SK-N-SH (cell line): ENCODE data around the gene CNBD2. TPM values are rescaled to one million over a fixed set of nuclear protein-coding genes. Genes with fewer than 3 reads are reported as not detected.

Experiments
- CTCF ChIA-PET: fragments of 300-600, 350-600 bp; formaldehyde crosslinking; extraction: SDS; loops from one replicate; lab custom pipeline; 2021; lab: Yijun Ruan, JAX
- POLR2A ChIA-PET: fragments of 350-600 bp; sonication (Branson Sonifier 250); formaldehyde crosslinking; extraction: SDS; loops from one replicate; lab custom pipeline; 2020; ENCODE audit warnings: antibody characterized with exemption, inconsistent platforms; lab: Yijun Ruan, JAX
- DNase-seq: peaks from one replicate; pipeline ENCODE4 v3.0.0; 2012
- H2AFZ ChIP-seq: fragments of 200-600 bp; sonication (generic); 2 replicates; pipeline ENCODE4 v1.8.1; 2016; ENCODE audit warnings: antibody characterized with exemption, mild to moderate bottlenecking, low read depth
- H3F3A ChIP-seq: fragments of 200-600 bp; sonication (generic); replicated peaks from 2 replicates; pipeline ENCODE3; 2016; ENCODE audit warnings: antibody characterized with exemption, mild to moderate bottlenecking; ENCODE audit not compliant: insufficient read depth
- H3K27ac ChIP-seq, 2 experiments: fragments of 200-500 bp in 1 of 2; fragments of 200-600 bp in 1 of 2; sonication (Bioruptor generic) in 1 of 2; sonication (generic), shearing (Covaris generic) in 1 of 2; 2 replicates each; pipeline versions ENCODE4 v1.5.1 to v1.6.1; 2014 to 2016; ENCODE audit warnings: low read depth in 2 of 2, inconsistent platforms in 1 of 2, low read length in 1 of 2, mild to moderate bottlenecking in 1 of 2, mixed read lengths in 1 of 2
- H3K27me3 ChIP-seq: fragments of 200-600 bp; sonication (generic), shearing (Covaris generic); 2 replicates; pipeline ENCODE4 v1.6.1; 2016; ENCODE audit warnings: mixed run types; ENCODE audit not compliant: insufficient read depth
- H3K36me3 ChIP-seq, 2 experiments: fragments of 200-500 bp in 1 of 2; fragments of 200-600 bp in 1 of 2; sonication (Bioruptor generic) in 1 of 2; sonication (generic) in 1 of 2; replicated peaks in 1 of 2; 2 replicates each; pipeline versions ENCODE3 to v1.5.1; 2014 to 2016; ENCODE audit warnings: low read length in 1 of 2, mild to moderate bottlenecking in 1 of 2; ENCODE audit not compliant: insufficient read depth in 2 of 2, control insufficient read depth in 1 of 2
- H3K4me1 ChIP-seq, 2 experiments: fragments of 200-500 bp in 1 of 2; fragments of 200-600 bp in 1 of 2; sonication (Bioruptor generic) in 1 of 2; sonication (generic), shearing (Covaris generic) in 1 of 2; 2 replicates each; pipeline versions ENCODE4 v1.5.1 to v1.6.1; 2014 to 2016; ENCODE audit warnings: low read depth in 1 of 2, low read length in 1 of 2, mixed run types in 1 of 2; ENCODE audit not compliant: insufficient read depth in 2 of 2, control insufficient read depth in 1 of 2
- H3K4me2 ChIP-seq: fragments of 200-600 bp; sonication (generic), shearing (Covaris generic); 2 replicates; pipeline ENCODE4 v1.6.1; 2017; ENCODE audit warnings: mixed run types
- H3K4me3 ChIP-seq, 2 experiments: fragments of 200-500 bp in 1 of 2; fragments of 200-600 bp in 1 of 2; sonication (Bioruptor generic) in 1 of 2; sonication (generic), shearing (Covaris generic) in 1 of 2; 2 replicates each; pipeline versions ENCODE4 v1.5.1 to v1.8.1; 2014 to 2016; ENCODE audit warnings: low read depth in 2 of 2, inconsistent platforms in 1 of 2, low read length in 1 of 2, mild to moderate bottlenecking in 1 of 2, mixed read lengths in 1 of 2, moderate library complexity in 1 of 2
- H3K79me2 ChIP-seq: fragments of 200-600 bp; sonication (generic); 2 replicates; pipeline ENCODE4 v1.8.1; 2017; ENCODE audit warnings: mild to moderate bottlenecking; ENCODE audit not compliant: insufficient read depth
- H3K9ac ChIP-seq: fragments of 200-600 bp; sonication (generic); 2 replicates; pipeline ENCODE4 v1.6.1; 2017; ENCODE audit warnings: mixed run types
- H3K9me2 ChIP-seq: fragments of 200-600 bp; sonication (generic); 2 replicates; pipeline ENCODE4 v1.6.1; 2017; ENCODE audit warnings: mixed run types
- H3K9me3 ChIP-seq: fragments of 200-600 bp; sonication (generic); 2 replicates; pipeline ENCODE4 v1.6.1; 2017; ENCODE audit warnings: mixed run types, mild to moderate bottlenecking, moderate library complexity
- H4K20me1 ChIP-seq: fragments of 200-600 bp; sonication (generic); 2 replicates; pipeline ENCODE4 v1.6.1; 2017; ENCODE audit warnings: mild to moderate bottlenecking, mixed run types; ENCODE audit not compliant: insufficient read depth
- EZH2phosphoT487 ChIP-seq: fragments of 200-600 bp; sonication (generic); IDR thresholded peaks from 2 replicates; pipeline ENCODE4 v1.6.1; 2017; ENCODE audit warnings: low read depth, mixed run types, mild to moderate bottlenecking, antibody characterized with exemption, moderate library complexity, borderline replicate concordance
- FOSL2 ChIP-seq: IDR thresholded peaks from 2 replicates; pipeline ENCODE4 v1.4.0; 2012; ENCODE audit warnings: low read depth, mild to moderate bottlenecking, moderate library complexity, borderline replicate concordance
- FOXM1 ChIP-seq: IDR thresholded peaks from 2 replicates; pipeline ENCODE4 v1.4.0; 2012; ENCODE audit warnings: low read depth, mild to moderate bottlenecking
- GATA2 ChIP-seq: sonication (generic); formaldehyde crosslinking; IDR thresholded peaks from 2 replicates; pipeline ENCODE4 v1.5.0; 2020; ENCODE audit warnings: mild to moderate bottlenecking, missing genetic modification reagents
- MAX ChIP-seq: IDR thresholded peaks from 2 replicates; pipeline ENCODE4 v1.4.0; 2012; ENCODE audit warnings: low read depth
- MEF2A ChIP-seq: IDR thresholded peaks from 2 replicates; pipeline ENCODE4 v1.4.0; 2012; ENCODE audit warnings: low read depth, borderline replicate concordance
- NFIC ChIP-seq: IDR thresholded peaks from 2 replicates; pipeline ENCODE4 v1.4.0; 2012; ENCODE audit warnings: borderline replicate concordance
- RXRA ChIP-seq: IDR thresholded peaks from 2 replicates; pipeline ENCODE4 v1.4.0; 2012; ENCODE audit warnings: low read depth, mild to moderate bottlenecking, borderline replicate concordance
- SIN3A ChIP-seq: IDR thresholded peaks from 2 replicates; pipeline ENCODE4 v1.6.1; 2012; ENCODE audit warnings: low read depth, mild to moderate bottlenecking, low read length, moderate library complexity, borderline replicate concordance
- SMC3 ChIP-seq: IDR thresholded peaks from 2 replicates; pipeline ENCODE4 v1.6.1; 2012; ENCODE audit warnings: low read depth, low read length, improper control_type of control experiment
- WGBS: methylation state at CpG from one replicate; pipeline ENCODE4 v1.1.6; 2017; ENCODE audit warnings: low lambda C conversion rate; 5-methylcytosine and 5-hydroxymethylcytosine counted together
- polyA plus RNA-seq, 3 experiments: library from polyadenylated mRNA; depleted of rRNA; stranded (reverse); fragments of >200 nt; gene quantifications; 2 replicates each; pipeline ENCODE4 v1.2.3, GENCODE V29; 2012
- TF ChIP-seq, protein P1 (sequence below): IDR thresholded peaks from 2 replicates; pipeline ENCODE4 v1.4.0; 2012; ENCODE audit warnings: low read depth, borderline replicate concordance
- TF ChIP-seq, protein P2 (sequence below): fragments of 200-600 bp; sonication (generic); IDR thresholded peaks from 2 replicates; pipeline ENCODE4 v1.6.1; 2017; ENCODE audit warnings: antibody characterized with exemption, mild to moderate bottlenecking, moderate library complexity

CNBD2 gene
- polyA plus RNA-seq, 1 of the 3 experiments (the other 2 are of a cell fraction), result 5.6 TPM

DNA sequence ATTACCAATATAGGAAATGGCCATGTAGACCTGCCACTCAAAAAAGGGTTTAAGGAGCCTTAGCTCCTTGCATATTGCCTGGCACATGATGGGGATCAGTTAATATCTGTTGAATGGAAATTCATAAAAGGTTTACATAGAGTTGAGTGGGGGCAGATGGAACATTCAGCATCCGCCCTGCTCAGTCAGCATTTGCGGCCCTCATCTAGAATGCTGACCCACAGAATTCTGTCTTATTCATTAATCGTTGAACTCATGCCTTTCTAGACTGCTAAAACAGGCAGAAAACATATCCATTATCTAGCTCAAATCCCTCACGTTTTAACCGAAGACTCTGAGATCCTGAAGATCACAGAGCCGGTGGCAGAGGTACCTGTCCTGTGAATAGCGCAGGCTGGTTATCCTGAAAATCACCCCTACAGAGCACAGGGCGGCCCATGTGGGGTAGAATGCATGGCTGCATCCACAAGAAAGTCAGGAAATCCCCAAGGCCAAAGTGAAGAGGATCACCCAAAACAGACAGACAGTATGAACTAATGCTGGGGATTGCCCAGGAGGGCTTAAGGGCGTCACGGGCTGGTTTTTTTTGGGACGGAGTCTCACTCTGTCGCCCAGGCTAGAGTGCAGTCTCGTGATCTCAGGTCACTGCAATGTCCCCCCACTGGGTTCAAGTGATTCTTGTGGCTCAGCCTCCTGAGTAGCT is 59.9 kb downstream of the CNBD2 start:
- Histone ChIP-seq H3K27me3 (no peaks in the 10 kb centered on the region), H3K79me2 (no peaks in the 10 kb centered on the region), H3K4me3 (no peak overlapping the region), H4K20me1 (no peaks in the 10 kb centered on the region), H3K4me1 (no peaks in the 10 kb centered on the region), H3F3A (no peaks in the 10 kb centered on the region), H3K9ac (no peak overlapping the region), H3K27ac (no peak overlapping the region), H3K4me2 (no peak overlapping the region), H3K9me3 (no peaks in the 10 kb centered on the region), H3K9me2 (no peaks in the 10 kb centered on the region), H3K36me3 (no peaks in the 10 kb centered on the region), H2AFZ (no peak overlapping the region)
- ChIA-PET POLR2A (no interaction called here), CTCF (interaction anchor here (1.0 to 1.3 kb wide), 2 partner anchors 29 to 110 kb away, joined by 4 read pairs; no protein-coding TSS in a partner anchor)
- 79% methylated on average over 13 of the region's 13 CpGs for WGBS
- no peak for TF ChIP-seq NFIC
- TF ChIP-seq FOSL2, result no peak
- TF ChIP-seq FOXM1, result no peak
- TF ChIP-seq MEF2A, result no peak
- TF ChIP-seq SIN3A, result no peak
- no peak for TF ChIP-seq GATA2 (CRISPR knock-in tag)
- no peak for TF ChIP-seq SMC3
- TF ChIP-seq EZH2phosphoT487, result no peak
- TF ChIP-seq, protein P1, sequence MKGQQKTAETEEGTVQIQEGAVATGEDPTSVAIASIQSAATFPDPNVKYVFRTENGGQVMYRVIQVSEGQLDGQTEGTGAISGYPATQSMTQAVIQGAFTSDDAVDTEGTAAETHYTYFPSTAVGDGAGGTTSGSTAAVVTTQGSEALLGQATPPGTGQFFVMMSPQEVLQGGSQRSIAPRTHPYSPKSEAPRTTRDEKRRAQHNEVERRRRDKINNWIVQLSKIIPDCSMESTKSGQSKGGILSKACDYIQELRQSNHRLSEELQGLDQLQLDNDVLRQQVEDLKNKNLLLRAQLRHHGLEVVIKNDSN, result no peak
- DNase-seq, result no peak

- H3K4me3 ChIP-seq, result no peak overlapping the region
- TF ChIP-seq, protein P2, sequence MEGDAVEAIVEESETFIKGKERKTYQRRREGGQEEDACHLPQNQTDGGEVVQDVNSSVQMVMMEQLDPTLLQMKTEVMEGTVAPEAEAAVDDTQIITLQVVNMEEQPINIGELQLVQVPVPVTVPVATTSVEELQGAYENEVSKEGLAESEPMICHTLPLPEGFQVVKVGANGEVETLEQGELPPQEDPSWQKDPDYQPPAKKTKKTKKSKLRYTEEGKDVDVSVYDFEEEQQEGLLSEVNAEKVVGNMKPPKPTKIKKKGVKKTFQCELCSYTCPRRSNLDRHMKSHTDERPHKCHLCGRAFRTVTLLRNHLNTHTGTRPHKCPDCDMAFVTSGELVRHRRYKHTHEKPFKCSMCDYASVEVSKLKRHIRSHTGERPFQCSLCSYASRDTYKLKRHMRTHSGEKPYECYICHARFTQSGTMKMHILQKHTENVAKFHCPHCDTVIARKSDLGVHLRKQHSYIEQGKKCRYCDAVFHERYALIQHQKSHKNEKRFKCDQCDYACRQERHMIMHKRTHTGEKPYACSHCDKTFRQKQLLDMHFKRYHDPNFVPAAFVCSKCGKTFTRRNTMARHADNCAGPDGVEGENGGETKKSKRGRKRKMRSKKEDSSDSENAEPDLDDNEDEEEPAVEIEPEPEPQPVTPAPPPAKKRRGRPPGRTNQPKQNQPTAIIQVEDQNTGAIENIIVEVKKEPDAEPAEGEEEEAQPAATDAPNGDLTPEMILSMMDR, result no peak
- TF ChIP-seq MAX (no peak), RXRA (no peak)
- no peak overlapping the region for H3K9ac ChIP-seq
- POLR2A ChIA-PET, result no interaction called here
- 47% methylated on average over 7 of the region's 8 CpGs for WGBS
- no peaks in the 10 kb centered on the region for H3F3A ChIP-seq
- no peaks in the 10 kb centered on the region for H3K9me2 ChIP-seq
- no peak overlapping the region for H3K4me2 ChIP-seq
- H4K20me1 ChIP-seq, result no peaks in the 10 kb centered on the region
- no peaks in the 10 kb centered on the region for H3K36me3 ChIP-seq
- H3K4me1 ChIP-seq, result no peaks in the 10 kb centered on the region
- CTCF ChIA-PET, result interaction anchor here (0.8 to 1.7 kb wide), 4 partner anchors 15 to 69 kb away, joined by 3 to 5 read pairs (median 4); no protein-coding TSS in a partner anchor
- no peak for DNase-seq
- no peak overlapping the region for H3K27ac ChIP-seq
- no peaks in the 10 kb centered on the region for H3K27me3 ChIP-seq
- H2AFZ ChIP-seq, result no peak overlapping the region
- no peaks in the 10 kb centered on the region for H3K9me3 ChIP-seq
- no peaks in the 10 kb centered on the region for H3K79me2 ChIP-seq
Measured at GRCh38 chr20:36030149-36030548, 61.8 kb downstream of the CNBD2 start.
